ENCODE data around the gene TNC. TPM values are rescaled to one million over a fixed set of nuclear protein-coding genes. Genes with fewer than 3 reads are reported as not detected.

Gene TNC
- total and polyA plus RNA-seq, 8 donors, result 66.3 to 329 (median 109) TPM

DNA sequence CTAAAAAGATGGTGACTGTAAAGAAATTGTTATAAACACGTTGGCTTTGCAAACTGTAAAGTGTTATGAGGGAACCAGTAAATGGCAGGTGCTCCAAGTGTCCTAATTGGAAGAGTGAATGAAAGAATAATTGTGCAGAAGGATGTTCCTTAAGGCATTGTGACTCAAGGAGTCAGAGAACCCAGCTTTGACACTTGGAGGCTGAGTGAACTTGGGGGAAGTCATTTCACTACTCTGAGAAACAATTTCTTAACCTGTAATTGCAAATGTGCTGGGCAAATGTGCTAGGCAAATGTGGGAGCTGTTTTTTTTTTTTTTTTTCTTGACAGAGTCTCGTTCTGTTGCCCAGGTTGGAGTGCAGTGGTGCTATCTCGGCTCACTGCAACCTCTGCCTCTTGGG, 103.5 kb downstream of the TNC start:
- Histone ChIP-seq H3K27ac (no peak overlapping the region), H3K36me3 (no peaks in the 10 kb centered on the region), H3K4me3 (no peak overlapping the region), H3K9me3 (no peaks in the 10 kb centered on the region), H3K27me3 (no peaks in the 10 kb centered on the region), H3K4me1 (peaks cover 0 to 6% of the 10 kb centered on the region in 2 donors)
- DNase-seq (no peak), ATAC-seq (no peak)
- intact Hi-C loops (cut with DNase I), result loop anchor here in 1 of 2 donors (5.0 to 10.0 kb wide), 2 partner anchors 277 to 330 kb away; partner anchors contain the start of gene TEX48
- TF ChIP-seq, protein P1, sequence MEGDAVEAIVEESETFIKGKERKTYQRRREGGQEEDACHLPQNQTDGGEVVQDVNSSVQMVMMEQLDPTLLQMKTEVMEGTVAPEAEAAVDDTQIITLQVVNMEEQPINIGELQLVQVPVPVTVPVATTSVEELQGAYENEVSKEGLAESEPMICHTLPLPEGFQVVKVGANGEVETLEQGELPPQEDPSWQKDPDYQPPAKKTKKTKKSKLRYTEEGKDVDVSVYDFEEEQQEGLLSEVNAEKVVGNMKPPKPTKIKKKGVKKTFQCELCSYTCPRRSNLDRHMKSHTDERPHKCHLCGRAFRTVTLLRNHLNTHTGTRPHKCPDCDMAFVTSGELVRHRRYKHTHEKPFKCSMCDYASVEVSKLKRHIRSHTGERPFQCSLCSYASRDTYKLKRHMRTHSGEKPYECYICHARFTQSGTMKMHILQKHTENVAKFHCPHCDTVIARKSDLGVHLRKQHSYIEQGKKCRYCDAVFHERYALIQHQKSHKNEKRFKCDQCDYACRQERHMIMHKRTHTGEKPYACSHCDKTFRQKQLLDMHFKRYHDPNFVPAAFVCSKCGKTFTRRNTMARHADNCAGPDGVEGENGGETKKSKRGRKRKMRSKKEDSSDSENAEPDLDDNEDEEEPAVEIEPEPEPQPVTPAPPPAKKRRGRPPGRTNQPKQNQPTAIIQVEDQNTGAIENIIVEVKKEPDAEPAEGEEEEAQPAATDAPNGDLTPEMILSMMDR (IDR thresholded peaks at IDR 0.05), result no peak

DNA sequence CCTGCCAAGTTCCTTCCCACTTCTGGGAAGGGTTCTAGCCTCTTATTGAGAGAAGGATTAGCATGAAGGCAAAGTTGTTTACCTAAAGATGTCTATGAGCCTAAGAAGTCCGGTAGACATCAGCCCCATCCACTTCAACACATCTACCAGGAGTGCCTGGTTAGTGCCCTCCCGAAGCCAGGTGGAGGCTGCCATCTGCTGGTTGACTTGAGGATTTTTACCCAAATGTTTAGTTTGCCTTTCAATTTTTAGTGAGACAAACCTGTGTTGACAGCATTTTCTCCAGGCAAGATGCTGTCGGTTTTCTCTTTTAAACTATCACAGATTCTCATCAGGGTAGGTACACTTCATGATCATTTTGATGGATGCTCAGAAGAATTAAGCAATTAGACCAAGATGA, 104.0 kb downstream of the TNC start:
- Histone ChIP-seq H3K4me1 (peaks cover 0 to 10% of the 10 kb centered on the region in 2 donors), H3K36me3 (no peaks in the 10 kb centered on the region), H3K27ac (no peak overlapping the region), H3K4me3 (no peak overlapping the region), H3K27me3 (no peaks in the 10 kb centered on the region), H3K9me3 (no peaks in the 10 kb centered on the region)
- ATAC-seq (peak; percentile 92), DNase-seq (peak; percentile 69 to 87 (median 77))
- intact Hi-C loops (cut with DNase I), result loop anchor here in 1 of 2 donors (5.0 to 10.0 kb wide), 2 partner anchors 277 to 329 kb away; partner anchors contain the start of gene TEX48
- TF ChIP-seq, protein P1 (IDR thresholded peaks at IDR 0.05), result peak; percentile 72 to 74

DNA sequence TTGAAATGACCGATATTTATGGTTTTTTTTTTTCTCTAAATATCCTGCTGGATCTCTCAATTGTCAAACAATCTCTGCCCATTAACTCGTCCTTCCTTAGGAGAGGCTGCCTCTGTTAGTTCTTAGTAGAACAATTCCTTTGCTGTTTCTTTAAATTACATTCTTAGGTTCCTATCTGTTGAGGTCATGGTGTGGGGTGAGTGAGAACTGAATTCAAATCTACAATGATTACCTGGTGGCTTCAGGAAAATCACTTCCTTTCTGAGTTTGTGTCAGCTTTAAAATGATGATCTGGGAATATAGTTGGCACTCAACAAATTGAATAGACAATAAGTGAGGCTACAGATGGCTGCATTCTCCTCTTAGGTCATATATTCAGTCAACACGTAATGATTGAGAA, 105.5 kb downstream of the TNC start:
- H3K4me1 ChIP-seq, result peaks cover 0 to 23% of the 10 kb centered on the region in 2 donors
- TF ChIP-seq, protein P1 (IDR thresholded peaks at IDR 0.05), result no peak
- no peak for DNase-seq
- H3K36me3 ChIP-seq, result no peaks in the 10 kb centered on the region
- no peaks in the 10 kb centered on the region for H3K27me3 ChIP-seq
- intact Hi-C loops (cut with DNase I), result loop anchor here in 1 of 2 donors (5.0 to 10.0 kb wide), 2 partner anchors 275 to 328 kb away; partner anchors contain the start of gene TEX48
- no peaks in the 10 kb centered on the region for H3K9me3 ChIP-seq
- no peak overlapping the region for H3K27ac ChIP-seq
- H3K4me3 ChIP-seq, result no peak overlapping the region
- ATAC-seq, result no peak

DNA sequence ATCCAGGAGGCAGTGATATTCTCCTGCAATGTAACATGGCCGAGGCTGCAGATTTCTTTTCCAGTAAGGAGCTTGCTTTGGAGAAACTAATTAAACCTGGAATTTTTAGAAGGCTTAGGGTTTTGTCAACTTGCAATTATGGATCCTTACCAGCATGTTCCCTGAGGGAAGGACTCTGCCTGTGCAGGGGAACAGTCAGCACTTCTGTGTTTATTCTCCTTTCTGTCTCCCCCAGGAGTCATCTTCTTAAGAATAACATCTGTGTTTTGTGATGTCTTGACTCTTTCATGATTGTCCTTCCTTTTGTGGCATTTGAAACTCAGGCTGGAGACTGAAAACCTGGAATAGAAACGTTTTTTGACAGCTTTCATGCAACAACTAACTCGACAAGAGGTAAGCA, 107.1 kb downstream of the TNC start:
- intact Hi-C loops (cut with DNase I), result loop anchor here in 1 of 2 donors (5.0 to 10.0 kb wide), 2 partner anchors 274 to 326 kb away; partner anchors contain the start of gene TEX48
- H3K9me3 ChIP-seq, result no peaks in the 10 kb centered on the region
- no peak overlapping the region for H3K27ac ChIP-seq
- H3K27me3 ChIP-seq, result no peaks in the 10 kb centered on the region
- ATAC-seq (no peak), DNase-seq (no peak)
- TF ChIP-seq, protein P1 (IDR thresholded peaks at IDR 0.05), result no peak
- H3K4me1 ChIP-seq, result peaks cover 0 to 36% of the 10 kb centered on the region in 2 donors
- no peaks in the 10 kb centered on the region for H3K36me3 ChIP-seq
- no peak overlapping the region for H3K4me3 ChIP-seq

DNA sequence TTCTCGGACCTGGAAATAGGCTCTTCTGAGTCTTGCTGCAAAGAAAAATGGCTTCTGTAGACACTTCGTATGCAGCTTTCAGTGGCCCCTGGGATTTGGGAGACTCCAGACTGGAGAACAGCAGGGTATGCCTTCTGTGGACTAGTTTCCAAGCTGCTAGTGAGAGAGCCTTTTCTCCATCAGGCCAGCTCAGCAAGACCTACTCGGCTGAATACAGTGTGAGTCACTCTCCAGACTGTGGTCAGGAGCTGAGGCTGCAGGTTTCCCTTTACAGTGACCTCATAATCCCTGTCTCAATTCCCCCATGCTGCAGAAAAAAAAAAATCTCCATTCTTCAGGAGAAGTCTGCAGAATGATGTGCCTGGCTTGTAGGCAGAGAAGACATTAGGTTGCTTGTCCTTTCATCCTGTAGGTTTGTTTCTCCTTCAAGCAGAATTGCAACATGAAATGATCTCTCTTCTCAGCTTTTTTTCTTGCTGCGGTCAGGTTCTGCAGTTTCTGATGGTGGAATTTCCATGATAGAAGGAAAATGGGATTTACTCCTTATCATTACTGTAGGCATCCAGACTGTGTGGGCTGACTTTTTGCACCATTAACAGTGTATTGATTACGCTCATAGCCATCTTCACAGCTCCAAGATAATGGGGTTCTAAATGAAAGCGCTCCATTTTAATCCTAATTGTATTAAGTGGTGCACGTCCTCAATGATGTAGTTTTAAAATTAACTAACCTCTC, 109.3 kb downstream of the TNC start:
- Histone ChIP-seq H3K36me3 (no peaks in the 10 kb centered on the region), H3K9me3 (no peaks in the 10 kb centered on the region), H3K4me1 (peaks cover 0 to 39% of the 10 kb centered on the region in 2 donors), H3K4me3 (no peak overlapping the region), H3K27me3 (no peaks in the 10 kb centered on the region), H3K27ac (peak overlapping the region in 1 of 2 donors; percentile 55)
- DNase-seq, result peak in 1 of 4 donors; percentile 57
- TF ChIP-seq, protein P1 (IDR thresholded peaks at IDR 0.05), result no peak
- peak; percentile 87 for ATAC-seq
- intact Hi-C loops (cut with DNase I), result no loop called here

Measured in left lung (tissue), 10 donors.